HG03095 (cell line): ENCODE data around the gene PRKCE.

Experiments used
- ATAC-seq: cut with Tn5 transposase; IDR thresholded peaks from one replicate; pipeline ENCODE4 v1.9.1; 2021; ENCODE audit warnings: moderate library complexity; ENCODE audit not compliant: unreplicated experiment

Gene PRKCE

GRCh38 chr2:46025676-46026075 is 374.2 kb downstream of the PRKCE start:
- no peak for ATAC-seq

DNA sequence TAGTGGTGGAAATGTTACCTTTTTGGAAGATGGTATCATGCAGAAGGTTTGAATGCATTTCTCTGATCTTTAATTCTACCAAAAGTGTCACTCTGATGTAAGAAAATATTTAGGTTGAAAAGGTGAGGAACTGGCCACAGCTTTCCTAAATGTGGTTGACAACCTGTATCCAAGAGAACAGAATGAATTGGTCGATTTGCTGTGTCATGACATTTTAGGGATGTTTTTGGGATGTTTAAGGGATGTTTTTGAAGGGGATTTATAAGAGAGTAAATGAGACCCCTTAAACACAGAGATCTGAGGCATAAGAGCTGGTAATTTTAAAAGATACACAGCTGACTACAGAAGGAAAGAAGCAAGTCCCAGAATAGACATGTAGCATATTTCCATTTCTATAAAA is 375.0 kb downstream of the PRKCE start:
- ATAC-seq: no peak

GRCh38 chr2:46029332-46029811 is 377.9 kb downstream of the PRKCE start:
- no peak for ATAC-seq

DNA sequence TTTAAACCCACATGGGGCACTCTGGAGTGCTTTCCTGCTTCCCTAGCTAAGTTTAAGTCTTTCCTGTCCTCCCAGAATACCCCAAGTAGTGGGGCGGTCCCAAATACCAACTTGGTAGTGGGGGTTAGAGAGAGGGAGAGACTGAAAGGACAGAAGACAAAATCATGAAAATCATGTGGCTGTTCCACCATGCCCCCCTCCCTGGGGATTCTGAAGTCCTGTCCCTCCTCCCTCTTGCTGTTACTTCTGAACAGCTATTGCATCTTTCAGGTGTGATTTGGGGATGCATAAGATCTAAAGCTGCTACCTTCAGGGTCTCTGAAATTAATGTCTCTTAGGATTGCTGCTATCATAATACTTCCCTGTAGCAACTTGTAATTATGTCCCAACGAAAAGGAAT is 378.9 kb downstream of the PRKCE start:
- no peak for ATAC-seq

- ATAC-seq: no peak
Observed at GRCh38 chr2:46032161-46032813, 380.8 kb downstream of the PRKCE start.

GRCh38 chr2:46032996-46033395 is 381.5 kb downstream of the PRKCE start:
- ATAC-seq: no peak

DNA sequence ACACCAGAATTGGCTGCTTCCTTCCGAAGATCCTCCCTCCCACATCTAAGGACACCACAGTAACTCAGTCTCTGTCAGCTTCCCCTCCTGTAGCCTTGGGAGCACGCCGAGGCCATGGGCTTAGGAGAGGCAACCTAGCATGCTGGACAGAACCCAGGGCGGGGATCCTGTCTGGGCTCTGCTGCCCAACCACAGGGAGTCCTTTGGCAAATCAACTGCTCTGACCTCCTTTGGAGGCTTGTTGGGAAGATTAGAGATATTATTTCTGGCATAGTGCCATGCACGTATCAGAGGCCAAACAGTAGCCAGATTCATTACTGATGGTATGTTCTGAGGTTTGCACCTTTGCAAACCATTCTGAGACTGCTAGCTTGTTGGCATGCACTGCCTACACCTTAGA is 383.1 kb downstream of the PRKCE start:
- no peak for ATAC-seq

- ATAC-seq: no peak
Observed at GRCh38 chr2:46036929-46037328, 385.5 kb downstream of the PRKCE start.

GRCh38 chr2:46039543-46040303 is 388.2 kb downstream of the PRKCE start:
- no peak for ATAC-seq

- no peak for ATAC-seq
Observed at GRCh38 chr2:46040563-46041155, 389.2 kb downstream of the PRKCE start.

DNA sequence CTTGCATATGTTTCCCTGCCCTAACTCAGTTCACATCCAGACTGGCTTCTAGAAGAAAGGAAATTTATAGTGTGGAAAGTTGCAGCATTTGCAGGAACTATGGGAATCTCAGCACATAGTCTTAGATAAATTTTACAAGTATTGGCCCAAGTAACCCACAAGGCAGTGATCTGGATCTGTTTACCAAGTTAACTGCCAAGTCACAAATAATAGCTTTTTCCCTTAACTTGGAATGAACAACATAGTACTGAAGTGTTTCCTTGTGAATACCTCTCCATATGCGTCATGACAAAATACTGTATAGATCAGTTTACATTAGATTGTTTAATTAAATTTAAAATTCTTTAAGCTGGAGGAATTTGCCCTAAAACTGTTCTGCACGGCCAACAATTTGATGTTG is 390.0 kb downstream of the PRKCE start:
- ATAC-seq: no peak

- ATAC-seq: no peak
Observed at GRCh38 chr2:46042207-46042637, 390.7 kb downstream of the PRKCE start.

GRCh38 chr2:46042711-46043110 is 391.2 kb downstream of the PRKCE start:
- ATAC-seq: no peak

DNA sequence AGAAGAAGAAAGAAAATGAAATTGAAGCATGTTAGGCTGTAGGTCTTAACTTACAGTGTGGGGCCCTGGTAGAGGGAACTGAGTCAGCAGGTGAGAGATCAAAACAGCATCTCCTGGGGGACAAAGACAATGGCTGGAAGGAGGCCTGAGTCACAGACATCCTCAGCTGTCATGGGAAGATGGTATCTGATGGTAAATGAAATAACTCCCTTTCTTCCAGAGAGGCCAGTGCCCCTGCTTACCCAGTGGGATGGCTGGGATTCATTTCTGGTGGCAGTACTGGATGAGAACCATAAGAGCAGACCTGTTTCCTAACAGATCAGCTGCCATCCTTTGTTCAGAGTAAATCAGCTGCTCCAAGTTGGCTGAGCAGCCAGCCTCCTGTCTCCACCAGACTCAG is 394.4 kb downstream of the PRKCE start:
- ATAC-seq: no peak

GRCh38 chr2:46047290-46047689 is 395.8 kb downstream of the PRKCE start:
- ATAC-seq: no peak

GRCh38 chr2:46048693-46049092 is 397.2 kb downstream of the PRKCE start:
- no peak for ATAC-seq

- no peak for ATAC-seq
Observed at GRCh38 chr2:46050027-46050426, 398.6 kb downstream of the PRKCE start.

DNA sequence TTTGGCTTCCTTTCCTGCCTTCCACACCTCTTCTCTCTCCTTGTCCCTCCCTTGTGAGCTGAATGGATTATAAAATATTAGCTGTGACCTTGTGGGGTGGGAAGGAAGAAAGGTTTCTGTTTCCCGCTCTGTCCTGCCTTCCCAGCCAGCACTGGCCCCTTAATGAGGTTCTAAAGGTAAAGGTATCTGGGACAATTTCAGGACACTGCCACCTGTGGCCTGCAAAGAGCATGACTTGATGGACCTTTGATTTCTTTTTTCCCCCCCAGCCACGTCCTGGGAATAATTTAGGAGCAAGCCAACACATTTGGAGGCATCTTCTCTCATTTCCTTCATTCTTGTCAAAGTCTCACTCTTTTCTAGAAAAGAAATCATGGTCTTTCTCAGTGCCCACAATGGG is 399.0 kb downstream of the PRKCE start:
- ATAC-seq: no peak

GRCh38 chr2:46051085-46051484 is 399.6 kb downstream of the PRKCE start:
- ATAC-seq: no peak

GRCh38 chr2:46053564-46053963 is 402.1 kb downstream of the PRKCE start:
- no peak for ATAC-seq

- no peak for ATAC-seq
Observed at GRCh38 chr2:46056541-46056940, 405.1 kb downstream of the PRKCE start.

DNA sequence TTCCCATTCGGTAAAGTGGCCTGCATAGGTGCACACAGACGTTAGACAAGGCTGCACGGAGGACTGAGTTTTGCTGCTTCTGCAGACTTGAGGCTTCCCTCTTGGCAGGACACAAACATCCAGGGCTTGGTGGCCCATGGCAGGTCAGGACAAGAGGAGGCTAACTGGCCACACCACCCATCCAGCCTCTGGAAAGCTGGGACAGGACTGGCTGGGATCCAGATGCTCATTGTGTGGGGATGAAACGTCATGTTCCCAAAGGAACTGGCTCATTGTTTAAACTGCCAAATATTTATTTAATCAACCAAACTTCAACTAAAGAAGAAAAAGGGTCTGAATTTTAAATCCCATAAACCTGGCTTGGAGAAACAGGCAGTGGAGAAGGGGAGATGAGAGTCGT is 406.7 kb downstream of the PRKCE start:
- no peak for ATAC-seq
